Breast epithelium (tissue), 4 donors: ENCODE measurements around the gene SMO. TPM values are rescaled to one million over a fixed set of nuclear protein-coding genes. Genes with fewer than 3 reads are reported as not detected.

Experiments used
- DNase-seq, 2 donors: peaks; one replicate each; pipeline ENCODE4 v3.0.0-alpha.2; 2019; ENCODE audit warnings: low spot score in 2 of 2
- H3K27ac ChIP-seq, 2 donors: fragments of 200-600 bp; sonication (generic) in 1 of 2; one replicate each; pipeline ENCODE4 v1.5.1; 2016 to 2019; ENCODE audit warnings: mild to moderate bottlenecking in 1 of 2
- H3K27me3 ChIP-seq, 2 donors: fragments of 200-600 bp; sonication (generic) in 1 of 2; one replicate each; pipeline versions ENCODE4 v1.5.1 to v1.6.0; 2017 to 2019; ENCODE audit warnings: control low read depth in 1 of 2, mild to moderate bottlenecking in 1 of 2
- H3K36me3 ChIP-seq: fragments of 200-600 bp; one replicate; pipeline ENCODE4 v1.5.1; 2019
- H3K4me1 ChIP-seq, 2 donors: fragments of 200-600 bp; sonication (generic); one replicate each; pipeline ENCODE4 v1.5.1; 2016 to 2019; ENCODE audit warnings: control low read depth in 1 of 2
- H3K4me3 ChIP-seq, 3 donors: fragments of 200-600 bp; sonication (generic); 1 replicate in 2 of 3; 2 replicates in 1 of 3; pipeline ENCODE4 v1.5.1; 2016 to 2019; ENCODE audit warnings: mild to moderate bottlenecking in 3 of 3, moderate library complexity in 2 of 3
- H3K9me3 ChIP-seq, 2 donors: fragments of 200-600 bp; sonication (generic) in 1 of 2; one replicate each; pipeline ENCODE4 v1.5.1; 2016 to 2019; ENCODE audit warnings: control low read depth in 1 of 2
- POLR2A ChIP-seq: fragments of 450-650 bp; IDR thresholded peaks from one replicate; pipeline ENCODE4 v1.6.1; 2016; ENCODE audit warnings: antibody characterized with exemption, mild to moderate bottlenecking, moderate library complexity
- POLR2AphosphoS5 ChIP-seq, 3 donors: sonication (generic); formaldehyde crosslinking; IDR thresholded peaks; one replicate each; pipeline ENCODE4 v1.6.1; 2017; ENCODE audit warnings: antibody characterized with exemption in 3 of 3
- intact Hi-C: fragments of 100-400 bp; cut with DNase I; formaldehyde crosslinking; loops from one replicate; pipeline ENCODE4 v1.15.1; 2023; ENCODE audit warnings: low total_unique reads
- total RNA-seq, 3 donors: library from RNA; depleted of rRNA; stranded (reverse); fragments of >200 nt; gene quantifications; one replicate each; pipeline ENCODE4 v1.1.0, GENCODE V29; 2016
- TF ChIP-seq, protein P1 (sequence below), 3 donors: fragments of 450-650 bp; IDR thresholded peaks; one replicate each; pipeline ENCODE4 v1.5.1; 2016 to 2017; ENCODE audit warnings: antibody characterized with exemption in 3 of 3, mild to moderate bottlenecking in 3 of 3, moderate library complexity in 3 of 3

SMO gene
- total RNA-seq, 3 donors from 2014 or later: 6.2 to 11.8 (median 10.2) TPM

DNA sequence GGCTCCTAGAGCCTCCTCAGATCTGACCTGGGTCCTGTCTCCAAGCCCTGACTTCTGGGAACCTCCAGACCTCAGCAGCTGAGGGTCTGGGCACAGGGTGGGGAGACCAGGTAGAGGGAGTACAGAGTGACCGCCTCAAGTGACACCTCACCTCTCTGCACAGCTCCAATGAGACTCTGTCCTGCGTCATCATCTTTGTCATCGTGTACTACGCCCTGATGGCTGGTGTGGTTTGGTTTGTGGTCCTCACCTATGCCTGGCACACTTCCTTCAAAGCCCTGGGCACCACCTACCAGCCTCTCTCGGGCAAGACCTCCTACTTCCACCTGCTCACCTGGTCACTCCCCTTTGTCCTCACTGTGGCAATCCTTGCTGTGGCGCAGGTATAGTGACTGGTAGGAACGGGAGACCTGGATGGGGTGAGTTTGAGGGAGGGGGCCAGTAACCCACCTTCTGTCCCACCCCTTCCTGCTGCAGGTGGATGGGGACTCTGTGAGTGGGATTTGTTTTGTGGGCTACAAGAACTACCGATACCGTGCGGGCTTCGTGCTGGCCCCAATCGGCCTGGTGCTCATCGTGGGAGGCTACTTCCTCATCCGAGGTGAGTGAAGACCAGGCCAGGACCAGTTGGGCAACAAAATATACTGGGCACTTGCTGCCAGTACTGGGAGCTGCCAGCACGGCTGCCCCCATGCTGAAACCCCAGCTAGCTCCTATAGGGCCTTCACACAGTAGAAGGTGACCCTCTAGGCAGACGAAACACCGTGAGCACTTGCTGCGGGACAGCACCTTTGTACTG is 17.8 kb downstream of the SMO start:
- H3K4me3 ChIP-seq: no peak overlapping the region
- intact Hi-C loops: no loop called here
- no peaks in the 10 kb centered on the region for H3K36me3 ChIP-seq
- TF ChIP-seq POLR2AphosphoS5 (IDR thresholded peaks at IDR 0.05) (no peak), POLR2A (no peak)
- TF ChIP-seq, protein P1, sequence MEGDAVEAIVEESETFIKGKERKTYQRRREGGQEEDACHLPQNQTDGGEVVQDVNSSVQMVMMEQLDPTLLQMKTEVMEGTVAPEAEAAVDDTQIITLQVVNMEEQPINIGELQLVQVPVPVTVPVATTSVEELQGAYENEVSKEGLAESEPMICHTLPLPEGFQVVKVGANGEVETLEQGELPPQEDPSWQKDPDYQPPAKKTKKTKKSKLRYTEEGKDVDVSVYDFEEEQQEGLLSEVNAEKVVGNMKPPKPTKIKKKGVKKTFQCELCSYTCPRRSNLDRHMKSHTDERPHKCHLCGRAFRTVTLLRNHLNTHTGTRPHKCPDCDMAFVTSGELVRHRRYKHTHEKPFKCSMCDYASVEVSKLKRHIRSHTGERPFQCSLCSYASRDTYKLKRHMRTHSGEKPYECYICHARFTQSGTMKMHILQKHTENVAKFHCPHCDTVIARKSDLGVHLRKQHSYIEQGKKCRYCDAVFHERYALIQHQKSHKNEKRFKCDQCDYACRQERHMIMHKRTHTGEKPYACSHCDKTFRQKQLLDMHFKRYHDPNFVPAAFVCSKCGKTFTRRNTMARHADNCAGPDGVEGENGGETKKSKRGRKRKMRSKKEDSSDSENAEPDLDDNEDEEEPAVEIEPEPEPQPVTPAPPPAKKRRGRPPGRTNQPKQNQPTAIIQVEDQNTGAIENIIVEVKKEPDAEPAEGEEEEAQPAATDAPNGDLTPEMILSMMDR (IDR thresholded peaks at IDR 0.05): no peak
- no peak overlapping the region for H3K27ac ChIP-seq
- no peaks in the 10 kb centered on the region for H3K4me1 ChIP-seq
- DNase-seq: no peak
- H3K9me3 ChIP-seq: no peaks in the 10 kb centered on the region
- H3K27me3 ChIP-seq: no peaks in the 10 kb centered on the region

- no peak overlapping the region for H3K27ac ChIP-seq
Observed at GRCh38 chr7:129208667-129209066, 20.2 kb downstream of the SMO start.

GRCh38 chr7:129209067-129209926 is 20.9 kb downstream of the SMO start:
- Histone ChIP-seq H3K36me3 (no peaks in the 10 kb centered on the region), H3K27ac (no peak overlapping the region), H3K4me1 (no peaks in the 10 kb centered on the region), H3K9me3 (no peaks in the 10 kb centered on the region), H3K27me3 (no peaks in the 10 kb centered on the region), H3K4me3 (no peak overlapping the region)
- intact Hi-C loops: no loop called here
- no peak for DNase-seq
- TF ChIP-seq POLR2A (no peak), POLR2AphosphoS5 (IDR thresholded peaks at IDR 0.05) (no peak)
- TF ChIP-seq, protein P1 (IDR thresholded peaks at IDR 0.05): no peak

More at GRCh38 chr7:129208667-129209066, 20.2 kb downstream of the SMO start:
- Histone ChIP-seq H3K9me3 (no peaks in the 10 kb centered on the region), H3K36me3 (no peaks in the 10 kb centered on the region), H3K4me1 (no peaks in the 10 kb centered on the region), H3K4me3 (no peak overlapping the region), H3K27me3 (no peaks in the 10 kb centered on the region)
- intact Hi-C loops: no loop called here
- DNase-seq: no peak
- TF ChIP-seq, protein P1 (IDR thresholded peaks at IDR 0.05): no peak
- no peak for TF ChIP-seq POLR2AphosphoS5 (IDR thresholded peaks at IDR 0.05)
- TF ChIP-seq POLR2A: no peak

DNA sequence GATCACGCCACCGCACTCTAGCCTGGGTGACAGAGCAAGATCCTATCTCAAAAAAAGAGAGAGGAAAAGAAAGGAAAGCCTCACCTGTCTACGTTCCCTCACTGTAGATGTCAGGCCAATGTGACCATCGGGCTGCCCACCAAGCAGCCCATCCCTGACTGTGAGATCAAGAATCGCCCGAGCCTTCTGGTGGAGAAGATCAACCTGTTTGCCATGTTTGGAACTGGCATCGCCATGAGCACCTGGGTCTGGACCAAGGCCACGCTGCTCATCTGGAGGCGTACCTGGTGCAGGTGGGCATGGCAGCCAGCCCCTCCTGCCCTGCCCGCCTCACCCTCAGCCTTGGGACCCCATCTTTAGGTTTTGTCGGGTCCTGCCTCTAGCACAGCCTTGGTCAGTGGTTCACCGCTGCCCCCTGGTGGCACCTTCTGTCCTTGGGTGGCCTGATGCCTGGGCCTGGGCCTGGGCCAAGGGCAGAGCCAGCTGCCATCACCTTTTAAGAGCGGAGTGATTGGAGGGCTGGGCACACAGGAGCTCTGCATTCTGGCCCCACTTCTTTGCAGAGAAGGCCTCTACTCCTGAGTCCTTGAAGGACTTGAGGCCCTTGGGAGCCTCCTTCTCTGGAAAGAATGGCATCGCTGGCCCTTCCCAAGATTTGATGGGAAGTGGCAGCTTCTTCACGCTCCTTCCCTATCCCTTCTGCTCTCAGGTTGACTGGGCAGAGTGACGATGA is 22.0 kb downstream of the SMO start:
- Histone ChIP-seq H3K4me1 (no peaks in the 10 kb centered on the region), H3K36me3 (no peaks in the 10 kb centered on the region), H3K27ac (no peak overlapping the region), H3K4me3 (no peak overlapping the region), H3K27me3 (no peaks in the 10 kb centered on the region), H3K9me3 (no peaks in the 10 kb centered on the region)
- DNase-seq: peak; percentile 53 to 80
- intact Hi-C loops: no loop called here
- TF ChIP-seq POLR2AphosphoS5 (IDR thresholded peaks at IDR 0.05) (no peak), POLR2A (no peak)
- TF ChIP-seq, protein P1 (IDR thresholded peaks at IDR 0.05): peak; percentile 38 to 82 (median 77)
